ENCODE measurements around the gene TSPO2. TPM values are rescaled to one million over a fixed set of nuclear protein-coding genes. Genes with fewer than 3 reads are reported as not detected.

TSPO2 gene
- total RNA-seq, 2 experiments from 2014 or later, result not detected

GRCh38 chr6:41038205-41038604 lies 4.1 kb upstream of the TSPO2 start:
- H3K79me2 ChIP-seq (ENCODE audit: insufficient read depth, low read depth, low read length), result no peaks in the 10 kb centered on the region
- H3K27ac ChIP-seq (ENCODE audit: low read depth, low read length, poor library complexity, severe bottlenecking), result no peak overlapping the region
- TF ChIP-seq CTCF (conservative IDR thresholded peaks at IDR 0.05; ENCODE audit: low read length) (no peak), EZH2phosphoT487 (IDR thresholded peaks at IDR 0.05; ENCODE audit: borderline replicate concordance, low read depth, low read length) (no peak)
- no peak overlapping the region for H3K4me2 ChIP-seq (ENCODE audit: low read length)
- no peak overlapping the region for H2AFZ ChIP-seq (ENCODE audit: low read length)
- no peak for DNase-seq (ENCODE audit: low spot score)
- POLR2A ChIA-PET, result interaction anchor here (1.0 kb wide), 1 partner anchor 12 kb away, joined by 3 read pairs; no protein-coding TSS in a partner anchor
- no peaks in the 10 kb centered on the region for H3K36me3 ChIP-seq (ENCODE audit: insufficient read depth, low read length)
- H3K9me2 ChIP-seq (ENCODE audit: insufficient read depth, low read length), result no peaks in the 10 kb centered on the region
- no peaks in the 10 kb centered on the region for H4K20me1 ChIP-seq (ENCODE audit: insufficient read depth, low read length)
- no peaks in the 10 kb centered on the region for H3K4me1 ChIP-seq (ENCODE audit: insufficient read depth, low read length, poor library complexity, severe bottlenecking)
- BruUV-seq (replicated peaks), result no TSS peak
- no peaks in the 10 kb centered on the region for H3K9me3 ChIP-seq (ENCODE audit: low read length)
- intact Hi-C loops (cut with micrococcal nuclease; ENCODE audit: unreplicated experiment), result no loop called here
- CTCF ChIA-PET (ENCODE audit: unreplicated experiment), result interaction anchor here (0.6 kb wide), 1 partner anchor 624 kb away, joined by 3 read pairs; no protein-coding TSS in a partner anchor
- no peak overlapping the region for H3K4me3 ChIP-seq (ENCODE audit: low read depth, low read length, poor library complexity, severe bottlenecking)

- Histone ChIP-seq H3K4me2 (ENCODE audit: low read length) (no peak within 1 kb of the TSS), H2AFZ (ENCODE audit: low read length) (no peak within 1 kb of the TSS), H3K27ac (ENCODE audit: low read depth, low read length, poor library complexity, severe bottlenecking) (no peak within 1 kb of the TSS), H3K9me2 (ENCODE audit: insufficient read depth, low read length) (no peaks in the 10 kb centered on the region), H3K79me2 (ENCODE audit: insufficient read depth, low read depth, low read length) (no peaks in the 10 kb centered on the region), H3K4me1 (ENCODE audit: insufficient read depth, low read length, poor library complexity, severe bottlenecking) (no peaks in the 10 kb centered on the region), H4K20me1 (ENCODE audit: insufficient read depth, low read length) (no peaks in the 10 kb centered on the region), H3K4me3 (ENCODE audit: low read depth, low read length, poor library complexity, severe bottlenecking) (no peak within 1 kb of the TSS), H3K36me3 (ENCODE audit: insufficient read depth, low read length) (no peaks in the 10 kb centered on the region), H3K9me3 (ENCODE audit: low read length) (no peaks in the 10 kb centered on the region)
- ChIA-PET CTCF (ENCODE audit: unreplicated experiment) (interaction anchor here (0.6 kb wide), 1 partner anchor 279 kb away, joined by 3 read pairs; no protein-coding TSS in a partner anchor), POLR2A (no interaction called here)
- DNase-seq (ENCODE audit: low spot score), result peak; percentile 67
- intact Hi-C loops (cut with micrococcal nuclease; ENCODE audit: unreplicated experiment), result no loop called here
- no TSS peak for BruUV-seq (replicated peaks)
- TF ChIP-seq EZH2phosphoT487 (IDR thresholded peaks at IDR 0.05; ENCODE audit: borderline replicate concordance, low read depth, low read length) (no peak), CTCF (conservative IDR thresholded peaks at IDR 0.05; ENCODE audit: low read length) (peak; percentile 94)
These were observed 2.9 kb upstream of the TSPO2 start, which contains the start of gene UNC5CL for GRCh38 chr6:41039060-41039998. Gene UNC5CL, minus strand, starts transcription at chr6:41039221. Its CDS starts 4,147 bp downstream, at chr6:41035074.
